Bronchial epithelial cell (primary cell): ENCODE data around the gene ALPI. TPM values are rescaled to one million over a fixed set of nuclear protein-coding genes. Genes with fewer than 3 reads are reported as not detected.

Source experiments
- DNase-seq: peaks from one replicate; pipeline ENCODE4 v3.0.0-alpha.2; 2010; ENCODE audit warnings: low read depth
- FAIRE-seq: peaks from 2 replicates; lab custom pipeline; 2011; peaks lifted over from hg19 to GRCh38; lab: Jason Lieb, UNC
- H3K27me3 ChIP-seq: 2 replicates; pipeline ENCODE4 v1.5.1; 2011; ENCODE audit warnings: low read length; ENCODE audit not compliant: control insufficient read depth, insufficient read depth
- H3K36me3 ChIP-seq: 2 replicates; pipeline ENCODE4 v1.5.1; 2011; ENCODE audit warnings: low read length; ENCODE audit not compliant: control insufficient read depth, insufficient read depth
- H3K4me3 ChIP-seq: 2 replicates; pipeline ENCODE4 v1.5.1; 2011; ENCODE audit warnings: mild to moderate bottlenecking, low read depth, low read length, control low read depth
- CTCF ChIP-seq: IDR thresholded peaks from 2 replicates; pipeline ENCODE4 v1.5.1; 2011; ENCODE audit warnings: mild to moderate bottlenecking, moderate library complexity, low read length, control low read depth, inconsistent platforms; ENCODE audit not compliant: insufficient read depth, severe bottlenecking
- total RNA-seq: library from RNA; depleted of rRNA; stranded (reverse); fragments of >200 nt; gene quantifications from 2 replicates; pipeline ENCODE4 v1.2.1, GENCODE V29; 2014

The ALPI gene
- total RNA-seq, 1 donor from 2014 or later: not detected

- H3K27me3 ChIP-seq: no peaks in the 10 kb centered on the region
- H3K36me3 ChIP-seq: no peaks in the 10 kb centered on the region
- TF ChIP-seq CTCF: no peak
- DNase-seq (no peak), FAIRE-seq (no peak)
- H3K4me3 ChIP-seq: no peak overlapping the region
Measured at GRCh38 chr2:232478571-232479340, 22.8 kb downstream of the ALPI start.

- peaks cover 3% of the 10 kb centered on the region for H3K27me3 ChIP-seq
- no peak for TF ChIP-seq CTCF
Measured at GRCh38 chr2:232479341-232480200, 23.6 kb downstream of the ALPI start.

GRCh38 chr2:232480201-232481190 lies 24.5 kb downstream of the ALPI start:
- H3K36me3 ChIP-seq: no peaks in the 10 kb centered on the region
- no peak for FAIRE-seq
- no peak overlapping the region for H3K4me3 ChIP-seq
- no peak for TF ChIP-seq CTCF
- H3K27me3 ChIP-seq: peaks cover 11% of the 10 kb centered on the region
- no peak for DNase-seq

More at GRCh38 chr2:232479341-232480200, 23.6 kb downstream of the ALPI start:
- FAIRE-seq: no peak
- no peak overlapping the region for H3K4me3 ChIP-seq
- DNase-seq: no peak
- H3K36me3 ChIP-seq: no peaks in the 10 kb centered on the region

GRCh38 chr2:232481322-232482140 lies 25.6 kb downstream of the ALPI start:
- H3K27me3 ChIP-seq: peaks cover 18% of the 10 kb centered on the region
- TF ChIP-seq CTCF: no peak
- FAIRE-seq: no peak
- DNase-seq: no peak
- no peaks in the 10 kb centered on the region for H3K36me3 ChIP-seq
- no peak overlapping the region for H3K4me3 ChIP-seq
